Breast epithelium (tissue), 4 donors: ENCODE measurements around the gene RAB33B. TPM values are rescaled to one million over a fixed set of nuclear protein-coding genes. Genes with fewer than 3 reads are reported as not detected.
"Not testable (repeated sequence)": the region's sequence is repeated elsewhere in the genome, so short reads cannot be mapped to it uniquely, and the experiment has no call there.

Experiments used
- DNase-seq, 2 donors: peaks; one replicate each; pipeline ENCODE4 v3.0.0-alpha.2; 2019; ENCODE audit warnings: low spot score in 2 of 2
- H3K27ac ChIP-seq, 2 donors: fragments of 200-600 bp; sonication (generic) in 1 of 2; one replicate each; pipeline ENCODE4 v1.5.1; 2016 to 2019; ENCODE audit warnings: mild to moderate bottlenecking in 1 of 2
- H3K27me3 ChIP-seq, 2 donors: fragments of 200-600 bp; sonication (generic) in 1 of 2; one replicate each; pipeline versions ENCODE4 v1.5.1 to v1.6.0; 2017 to 2019; ENCODE audit warnings: control low read depth in 1 of 2, mild to moderate bottlenecking in 1 of 2
- H3K36me3 ChIP-seq: fragments of 200-600 bp; one replicate; pipeline ENCODE4 v1.5.1; 2019
- H3K4me1 ChIP-seq, 2 donors: fragments of 200-600 bp; sonication (generic); one replicate each; pipeline ENCODE4 v1.5.1; 2016 to 2019; ENCODE audit warnings: control low read depth in 1 of 2
- H3K4me3 ChIP-seq, 3 donors: fragments of 200-600 bp; sonication (generic); 1 replicate in 2 of 3; 2 replicates in 1 of 3; pipeline ENCODE4 v1.5.1; 2016 to 2019; ENCODE audit warnings: mild to moderate bottlenecking in 3 of 3, moderate library complexity in 2 of 3
- H3K9me3 ChIP-seq, 2 donors: fragments of 200-600 bp; sonication (generic) in 1 of 2; one replicate each; pipeline ENCODE4 v1.5.1; 2016 to 2019; ENCODE audit warnings: control low read depth in 1 of 2
- POLR2A ChIP-seq: fragments of 450-650 bp; IDR thresholded peaks from one replicate; pipeline ENCODE4 v1.6.1; 2016; ENCODE audit warnings: antibody characterized with exemption, mild to moderate bottlenecking, moderate library complexity
- POLR2AphosphoS5 ChIP-seq, 3 donors: sonication (generic); formaldehyde crosslinking; IDR thresholded peaks; one replicate each; pipeline ENCODE4 v1.6.1; 2017; ENCODE audit warnings: antibody characterized with exemption in 3 of 3
- intact Hi-C: fragments of 100-400 bp; cut with DNase I; formaldehyde crosslinking; loops from one replicate; pipeline ENCODE4 v1.15.1; 2023; ENCODE audit warnings: low total_unique reads
- total RNA-seq, 3 donors: library from RNA; depleted of rRNA; stranded (reverse); fragments of >200 nt; gene quantifications; one replicate each; pipeline ENCODE4 v1.1.0, GENCODE V29; 2016
- TF ChIP-seq, protein P1 (sequence below), 3 donors: fragments of 450-650 bp; IDR thresholded peaks; one replicate each; pipeline ENCODE4 v1.5.1; 2016 to 2017; ENCODE audit warnings: antibody characterized with exemption in 3 of 3, mild to moderate bottlenecking in 3 of 3, moderate library complexity in 3 of 3

RAB33B gene
- total RNA-seq, result 10 to 100 TPM; 13.1 to 15.8 (median 13.4) TPM

DNA sequence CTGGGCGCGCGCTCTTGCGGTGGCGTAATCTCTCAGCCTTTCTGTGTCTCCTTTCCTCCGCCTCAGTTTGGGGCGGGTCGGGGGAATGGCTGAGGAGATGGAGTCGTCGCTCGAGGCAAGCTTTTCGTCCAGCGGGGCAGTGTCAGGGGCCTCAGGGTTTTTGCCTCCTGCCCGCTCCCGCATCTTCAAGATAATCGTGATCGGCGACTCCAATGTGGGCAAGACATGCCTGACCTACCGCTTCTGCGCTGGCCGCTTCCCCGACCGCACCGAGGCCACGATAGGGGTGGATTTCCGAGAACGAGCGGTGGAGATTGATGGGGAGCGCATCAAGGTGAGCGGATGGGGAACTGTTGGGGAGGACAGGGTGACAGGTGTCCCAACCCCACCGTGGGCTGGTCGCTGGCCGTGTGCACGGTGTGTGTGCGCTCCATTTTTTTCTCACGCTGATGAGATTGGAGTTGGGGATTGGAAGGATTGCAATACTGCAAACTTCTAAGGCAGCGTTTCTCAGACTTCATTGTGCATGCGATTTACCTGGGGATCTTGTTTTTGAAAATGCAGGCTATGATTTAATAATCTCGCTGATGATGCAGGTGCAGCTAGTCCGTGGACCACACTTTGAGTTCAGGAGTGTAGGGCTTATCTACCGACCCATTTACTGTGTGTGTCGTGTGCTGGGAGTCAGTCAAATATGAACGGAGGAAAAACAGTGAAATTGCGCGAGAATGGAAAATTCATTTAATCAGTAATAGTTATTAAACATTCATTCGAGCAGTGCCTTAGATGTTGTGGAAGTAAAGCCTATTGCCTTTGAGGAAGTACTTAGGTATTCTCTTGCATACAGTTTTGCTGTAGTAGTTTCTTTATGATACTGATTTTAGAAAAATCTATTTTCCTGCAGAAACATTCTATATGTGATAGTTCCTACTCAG lies at the start of gene RAB33B:
TSS of gene RAB33B (plus strand) at position 11 of the 935 bp plus-strand sequence. CDS start at position 86, 75 bp downstream.
- Histone ChIP-seq H3K4me1 (peaks cover 0 to 18% of the 10 kb centered on the region in 2 donors), H3K27ac (peak within 1 kb of the TSS; percentile 99), H3K27me3 (no peaks in the 10 kb centered on the region), H3K4me3 (peak within 1 kb of the TSS; percentile 59 to 95 (median 86)), H3K36me3 (no peaks in the 10 kb centered on the region), H3K9me3 (no peaks in the 10 kb centered on the region)
- TF ChIP-seq POLR2A, result peak; percentile 92
- TF ChIP-seq, protein P1, sequence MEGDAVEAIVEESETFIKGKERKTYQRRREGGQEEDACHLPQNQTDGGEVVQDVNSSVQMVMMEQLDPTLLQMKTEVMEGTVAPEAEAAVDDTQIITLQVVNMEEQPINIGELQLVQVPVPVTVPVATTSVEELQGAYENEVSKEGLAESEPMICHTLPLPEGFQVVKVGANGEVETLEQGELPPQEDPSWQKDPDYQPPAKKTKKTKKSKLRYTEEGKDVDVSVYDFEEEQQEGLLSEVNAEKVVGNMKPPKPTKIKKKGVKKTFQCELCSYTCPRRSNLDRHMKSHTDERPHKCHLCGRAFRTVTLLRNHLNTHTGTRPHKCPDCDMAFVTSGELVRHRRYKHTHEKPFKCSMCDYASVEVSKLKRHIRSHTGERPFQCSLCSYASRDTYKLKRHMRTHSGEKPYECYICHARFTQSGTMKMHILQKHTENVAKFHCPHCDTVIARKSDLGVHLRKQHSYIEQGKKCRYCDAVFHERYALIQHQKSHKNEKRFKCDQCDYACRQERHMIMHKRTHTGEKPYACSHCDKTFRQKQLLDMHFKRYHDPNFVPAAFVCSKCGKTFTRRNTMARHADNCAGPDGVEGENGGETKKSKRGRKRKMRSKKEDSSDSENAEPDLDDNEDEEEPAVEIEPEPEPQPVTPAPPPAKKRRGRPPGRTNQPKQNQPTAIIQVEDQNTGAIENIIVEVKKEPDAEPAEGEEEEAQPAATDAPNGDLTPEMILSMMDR (IDR thresholded peaks at IDR 0.05), result no peak
- peak; percentile 91 to 95 (median 93) for TF ChIP-seq POLR2AphosphoS5 (IDR thresholded peaks at IDR 0.05)
- DNase-seq, result no peak
- intact Hi-C loops, result no loop called here

DNA sequence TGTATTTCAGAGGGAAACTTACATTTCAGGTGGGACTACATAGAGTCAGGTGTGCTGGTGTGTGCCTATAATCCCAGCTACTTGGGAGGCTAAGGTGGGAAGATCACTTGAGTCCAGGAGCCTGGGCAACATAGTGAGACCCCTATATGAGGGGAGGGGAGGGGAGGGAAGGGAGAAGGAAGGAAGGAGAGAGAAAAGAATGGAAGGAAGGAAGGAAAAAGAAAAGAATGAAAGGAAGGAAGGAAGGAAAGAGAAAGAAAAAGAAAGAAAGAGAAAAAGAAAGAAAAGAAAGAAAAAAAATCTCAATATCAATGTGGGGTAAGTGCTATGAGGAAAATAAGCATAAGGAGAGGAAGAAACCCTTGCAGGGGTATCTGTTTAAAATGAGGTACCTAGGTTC lies 43.6 kb upstream of the RAB33B start:
- Histone ChIP-seq H3K4me3 (no peak overlapping the region), H3K36me3 (no peaks in the 10 kb centered on the region), H3K4me1 (no peaks in the 10 kb centered on the region), H3K27me3 (no peaks in the 10 kb centered on the region), H3K27ac (no peak overlapping the region), H3K9me3 (peaks cover 7 to 10% of the 10 kb centered on the region in 2 donors)
- intact Hi-C loops, result no loop called here
- no peak for DNase-seq
- TF ChIP-seq POLR2A (no peak), POLR2AphosphoS5 (IDR thresholded peaks at IDR 0.05) (no peak)
- TF ChIP-seq, protein P1 (IDR thresholded peaks at IDR 0.05), result no peak

DNA sequence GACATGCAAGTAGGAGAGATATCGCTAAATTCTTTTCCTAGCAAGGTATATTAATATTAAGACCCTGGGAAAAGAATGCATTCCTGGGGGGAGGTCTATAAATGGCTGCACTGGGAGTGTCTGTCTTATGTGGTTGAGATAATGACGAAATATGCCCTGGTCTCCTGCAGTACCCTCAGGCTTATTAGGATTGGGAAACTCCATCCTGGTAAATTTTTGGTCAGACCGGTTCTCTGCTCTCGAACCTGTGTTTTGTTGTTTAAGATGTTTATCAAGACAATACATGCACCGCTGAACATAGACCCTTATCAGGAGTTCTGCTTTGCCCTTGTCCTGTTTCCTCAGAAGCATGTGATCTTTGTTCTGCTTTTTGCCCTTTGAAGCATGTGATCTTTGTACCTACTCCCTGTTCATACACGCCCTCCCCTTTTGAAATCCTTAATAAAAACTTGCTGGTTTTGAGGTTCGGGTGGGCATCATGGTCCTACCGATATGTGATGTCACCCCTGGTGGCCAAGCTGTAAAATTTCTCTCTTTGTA lies 39.2 kb upstream of the RAB33B start:
- H3K36me3 ChIP-seq, H3K4me1 ChIP-seq, DNase-seq, H3K27me3 ChIP-seq, H3K4me3 ChIP-seq, H3K27ac ChIP-seq, intact Hi-C loops: not testable (repeated sequence)
- H3K9me3 ChIP-seq, result peaks cover 7 to 10% of the 10 kb centered on the region in 2 donors

DNA sequence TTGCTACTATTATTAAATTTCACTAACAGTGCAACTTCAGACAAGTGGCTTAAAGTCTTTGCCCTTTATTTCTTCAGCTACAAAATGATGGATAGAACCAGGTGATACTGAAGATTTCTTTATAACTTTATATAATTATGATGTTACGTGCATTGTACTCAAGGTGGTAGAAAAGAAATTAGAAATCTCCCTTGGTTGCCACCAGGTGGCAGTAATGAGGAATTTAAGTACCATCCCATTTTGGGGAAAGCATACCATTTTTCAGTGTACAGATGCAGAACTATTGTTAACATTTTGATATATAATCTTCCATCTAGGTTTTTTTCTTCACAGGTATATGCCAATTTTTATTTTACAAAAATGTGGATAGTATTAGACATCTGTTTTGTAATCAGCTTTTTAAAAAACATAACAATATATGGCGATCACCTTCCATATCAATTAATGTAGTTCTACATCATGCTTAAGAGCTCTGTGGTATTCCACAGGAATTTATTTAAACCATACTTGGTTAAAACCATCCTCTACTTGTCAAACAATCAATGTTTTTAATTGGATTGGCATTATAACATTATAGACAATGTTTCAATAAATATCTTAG lies 37.7 kb upstream of the RAB33B start:
- H3K27me3 ChIP-seq, result no peaks in the 10 kb centered on the region
- no peaks in the 10 kb centered on the region for H3K4me1 ChIP-seq
- no peaks in the 10 kb centered on the region for H3K36me3 ChIP-seq
- DNase-seq, result no peak
- intact Hi-C loops, result no loop called here
- no peak overlapping the region for H3K4me3 ChIP-seq
- H3K27ac ChIP-seq, result no peak overlapping the region
- TF ChIP-seq POLR2A (no peak), POLR2AphosphoS5 (IDR thresholded peaks at IDR 0.05) (no peak)
- TF ChIP-seq, protein P1 (IDR thresholded peaks at IDR 0.05), result peak; percentile 43 to 67 (median 51)
- peaks cover 7 to 10% of the 10 kb centered on the region in 2 donors for H3K9me3 ChIP-seq

DNA sequence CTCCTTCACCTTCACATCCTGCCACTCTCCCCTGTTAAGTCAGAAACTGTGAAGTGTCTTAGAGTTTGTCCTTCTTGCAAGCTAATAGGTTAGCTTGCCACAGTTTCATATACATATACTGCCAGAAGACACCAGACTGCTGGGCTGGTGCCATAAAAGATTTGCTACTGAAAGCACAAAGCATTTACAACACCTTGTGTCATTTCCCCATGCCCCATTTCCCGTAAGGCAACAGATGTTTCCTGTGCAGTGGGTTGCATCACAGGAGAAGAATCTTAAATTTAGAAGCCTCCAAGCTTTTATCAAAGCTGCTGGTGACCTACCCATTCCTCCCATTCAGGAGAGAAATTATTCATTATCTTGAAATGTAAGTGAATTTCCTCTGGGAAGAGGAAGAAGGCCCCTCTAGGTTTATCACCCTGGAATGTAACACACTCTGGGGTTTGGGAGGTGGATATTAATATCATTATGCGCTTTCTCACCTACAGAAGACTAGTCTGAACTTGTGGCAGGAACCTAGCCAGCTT lies 34.5 kb upstream of the RAB33B start:
- Histone ChIP-seq H3K27me3 (no peaks in the 10 kb centered on the region), H3K36me3 (no peaks in the 10 kb centered on the region), H3K9me3 (peaks cover 5 to 7% of the 10 kb centered on the region in 2 donors), H3K27ac (peak overlapping the region in 1 of 2 donors; percentile 50), H3K4me1 (no peaks in the 10 kb centered on the region), H3K4me3 (no peak overlapping the region)
- TF ChIP-seq POLR2A, result no peak
- TF ChIP-seq POLR2AphosphoS5 (IDR thresholded peaks at IDR 0.05), result peak in 2 of 3 donors; percentile 35 to 52
- TF ChIP-seq, protein P1 (IDR thresholded peaks at IDR 0.05), result no peak
- DNase-seq, result peak in 1 of 2 donors; percentile 27
- intact Hi-C loops, result no loop called here
